HG03520 (cell line): Measurements from ENCODE around the gene SLC29A2.
A peak's percentile ranks its signal among the peaks of the same experiment; 100 is the strongest.

ENCODE experiments used
- ATAC-seq: cut with Tn5 transposase; IDR thresholded peaks from one replicate; pipeline ENCODE4 v1.9.1; 2021; ENCODE audit warnings: mild to moderate bottlenecking, moderate library complexity; ENCODE audit not compliant: unreplicated experiment

SLC29A2 gene, protein sequence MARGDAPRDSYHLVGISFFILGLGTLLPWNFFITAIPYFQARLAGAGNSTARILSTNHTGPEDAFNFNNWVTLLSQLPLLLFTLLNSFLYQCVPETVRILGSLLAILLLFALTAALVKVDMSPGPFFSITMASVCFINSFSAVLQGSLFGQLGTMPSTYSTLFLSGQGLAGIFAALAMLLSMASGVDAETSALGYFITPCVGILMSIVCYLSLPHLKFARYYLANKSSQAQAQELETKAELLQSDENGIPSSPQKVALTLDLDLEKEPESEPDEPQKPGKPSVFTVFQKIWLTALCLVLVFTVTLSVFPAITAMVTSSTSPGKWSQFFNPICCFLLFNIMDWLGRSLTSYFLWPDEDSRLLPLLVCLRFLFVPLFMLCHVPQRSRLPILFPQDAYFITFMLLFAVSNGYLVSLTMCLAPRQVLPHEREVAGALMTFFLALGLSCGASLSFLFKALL

GRCh38 chr11:66371627-66372415 lies at the start of gene SLC29A2:
SLC29A2 (minus strand) TSS chr11:66371760; CDS start chr11:66371591, 169 bp downstream.
- peak; percentile 50 for ATAC-seq

- ATAC-seq = no peak
These were observed 49.3 kb upstream of the SLC29A2 start, which contains the start of gene NPAS4 for GRCh38 chr11:66420671-66421476. NPAS4 (plus strand) TSS chr11:66421035; CDS start chr11:66421180, 145 bp downstream.

- no peak for ATAC-seq
These were observed 48.3 kb upstream of the SLC29A2 start for GRCh38 chr11:66419825-66420224.

- no peak for ATAC-seq
These were observed 47.4 kb upstream of the SLC29A2 start for GRCh38 chr11:66418986-66419308.

DNA sequence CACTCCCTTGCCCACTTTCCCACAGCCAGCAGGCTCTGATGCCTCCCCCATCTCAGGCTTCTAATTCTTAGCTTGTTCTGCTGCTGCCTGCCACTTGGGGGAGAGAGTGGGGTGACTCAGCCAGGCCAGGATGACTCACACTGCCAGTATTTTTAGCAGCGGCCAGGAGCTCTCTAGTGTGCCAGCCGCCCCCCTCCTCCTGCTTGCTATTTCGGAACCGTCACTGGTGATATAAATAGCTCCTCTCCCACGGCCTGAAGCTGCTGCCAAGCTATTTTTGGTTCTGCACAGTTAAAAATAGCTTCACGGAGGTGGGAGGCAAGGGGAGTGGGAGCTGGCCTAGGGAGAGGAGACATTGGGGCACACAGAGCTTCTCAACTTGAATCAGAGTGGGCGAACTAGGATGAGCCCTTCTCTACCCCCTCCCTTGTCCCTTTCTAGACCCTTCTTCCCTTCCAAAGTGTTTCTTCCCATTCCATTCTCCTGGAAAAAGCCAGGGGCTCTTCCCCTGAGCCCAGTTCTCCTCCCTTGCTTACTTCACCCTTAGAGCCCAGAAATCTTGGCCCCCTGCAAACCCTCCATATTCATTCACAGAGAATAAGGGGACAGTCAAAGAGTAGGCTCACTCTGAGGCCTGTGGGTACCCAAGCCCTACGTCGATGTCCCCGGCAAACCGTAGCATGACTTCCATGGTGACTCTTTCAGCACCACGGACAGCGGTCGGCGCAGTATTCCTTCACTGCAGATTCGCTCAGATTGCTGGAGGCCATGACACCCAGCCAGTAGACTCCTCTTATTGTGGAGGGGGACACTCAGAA lies 46.8 kb upstream of the SLC29A2 start:
- ATAC-seq = no peak

DNA sequence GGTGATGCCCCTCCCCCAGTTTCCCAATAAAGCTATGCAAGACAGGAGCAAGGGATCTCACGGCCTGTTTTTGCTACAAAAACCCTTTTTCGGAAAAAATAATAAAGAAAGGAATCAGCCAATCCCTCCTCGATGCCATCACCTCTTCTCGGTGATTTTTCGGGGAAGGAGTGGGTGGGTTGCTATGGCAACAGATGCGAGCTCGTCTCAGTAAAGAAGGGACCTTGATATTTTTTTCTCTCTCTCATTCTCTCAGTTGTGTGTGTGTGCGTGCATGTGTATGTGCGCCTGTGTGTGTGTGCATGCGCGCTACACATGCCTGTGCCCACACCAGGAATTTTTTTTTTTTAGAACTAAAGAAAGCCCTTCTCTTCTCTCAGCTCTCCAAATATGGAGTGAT lies 45.4 kb upstream of the SLC29A2 start:
- no peak for ATAC-seq

GRCh38 chr11:66415423-66415822 lies 43.9 kb upstream of the SLC29A2 start:
- no peak for ATAC-seq

GRCh38 chr11:66414120-66414934 lies 42.8 kb upstream of the SLC29A2 start:
- no peak for ATAC-seq

DNA sequence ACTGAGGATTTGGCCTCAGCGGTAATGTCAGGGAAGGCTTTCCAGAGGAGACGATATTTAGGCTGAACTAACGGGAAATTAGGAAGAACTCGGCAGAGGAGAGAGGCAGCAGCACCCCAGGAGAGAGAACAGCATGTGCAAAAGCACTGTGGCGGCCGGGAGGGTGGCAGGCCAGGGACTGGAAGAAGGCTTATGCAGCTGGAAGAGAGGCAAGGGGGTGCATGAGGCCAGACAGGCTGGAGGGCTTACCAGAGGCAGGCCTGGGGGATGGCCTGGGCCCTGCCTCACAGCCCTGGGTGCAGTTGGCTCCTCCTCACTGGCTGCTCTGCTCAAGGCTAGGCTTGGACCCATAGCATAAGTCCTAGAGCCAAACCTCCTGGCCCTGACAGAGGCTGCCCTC lies 41.6 kb upstream of the SLC29A2 start:
- ATAC-seq = no peak

- ATAC-seq = no peak
These were observed 40.5 kb upstream of the SLC29A2 start for GRCh38 chr11:66412110-66412509.

DNA sequence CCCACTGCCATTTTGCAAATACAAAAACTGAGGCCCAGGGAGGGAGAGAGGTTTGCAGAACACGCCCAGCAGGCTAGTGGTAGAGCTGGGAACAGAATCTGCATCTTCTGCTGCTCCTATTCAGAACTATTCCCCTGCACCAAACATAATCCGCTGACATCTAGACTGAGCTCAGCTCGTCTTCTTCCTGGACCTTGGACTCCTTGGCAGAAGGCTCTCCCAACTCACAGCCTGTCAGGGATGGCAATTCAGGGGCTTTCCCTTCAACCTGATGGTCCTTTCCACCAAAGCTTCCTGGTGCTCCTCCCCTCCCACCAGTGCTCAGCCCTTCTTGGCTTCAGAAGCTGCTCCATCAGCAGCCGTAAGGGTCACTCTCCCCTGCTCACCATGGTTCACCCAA lies 39.8 kb upstream of the SLC29A2 start:
- no peak for ATAC-seq

DNA sequence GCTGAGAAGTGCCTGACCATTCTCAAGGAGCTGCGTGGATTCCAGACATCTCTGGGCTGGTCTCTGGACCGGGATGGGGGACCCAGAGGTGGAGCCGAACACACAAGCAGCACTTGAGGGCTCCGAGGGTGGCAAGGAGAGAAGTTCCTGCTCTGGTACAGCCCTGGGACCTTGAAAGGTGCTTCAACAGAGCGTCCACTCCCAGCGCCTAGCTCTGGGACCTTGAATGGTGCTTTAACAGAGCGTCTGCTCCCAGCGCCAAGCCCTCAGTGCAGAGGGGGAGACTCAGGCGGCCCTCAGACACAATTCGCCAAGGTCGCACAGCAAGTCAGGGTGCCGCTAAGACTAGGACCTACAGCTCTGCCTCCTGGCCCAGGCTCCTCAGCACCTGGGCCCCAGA lies 38.6 kb upstream of the SLC29A2 start:
- ATAC-seq = no peak

DNA sequence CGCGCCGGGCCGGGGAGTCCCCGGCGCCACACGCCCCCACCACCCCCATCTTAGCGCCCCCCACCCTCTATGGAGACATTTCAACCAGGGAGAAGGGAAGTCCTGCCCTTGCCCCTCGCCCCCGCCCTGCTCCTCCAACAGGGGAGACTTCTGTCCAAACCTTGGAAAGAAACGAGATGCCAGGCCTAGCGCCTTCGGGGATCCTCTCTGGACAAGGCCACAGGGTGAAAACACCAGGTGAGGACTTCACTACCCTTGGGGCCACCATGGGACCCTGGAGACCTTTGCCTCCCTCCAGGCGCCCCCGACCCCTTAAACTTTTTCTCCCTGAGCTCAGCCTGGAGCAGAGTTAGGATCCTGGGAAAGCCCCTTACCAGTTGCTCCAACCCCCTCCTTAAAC lies 37.7 kb upstream of the SLC29A2 start:
- ATAC-seq = no peak

DNA sequence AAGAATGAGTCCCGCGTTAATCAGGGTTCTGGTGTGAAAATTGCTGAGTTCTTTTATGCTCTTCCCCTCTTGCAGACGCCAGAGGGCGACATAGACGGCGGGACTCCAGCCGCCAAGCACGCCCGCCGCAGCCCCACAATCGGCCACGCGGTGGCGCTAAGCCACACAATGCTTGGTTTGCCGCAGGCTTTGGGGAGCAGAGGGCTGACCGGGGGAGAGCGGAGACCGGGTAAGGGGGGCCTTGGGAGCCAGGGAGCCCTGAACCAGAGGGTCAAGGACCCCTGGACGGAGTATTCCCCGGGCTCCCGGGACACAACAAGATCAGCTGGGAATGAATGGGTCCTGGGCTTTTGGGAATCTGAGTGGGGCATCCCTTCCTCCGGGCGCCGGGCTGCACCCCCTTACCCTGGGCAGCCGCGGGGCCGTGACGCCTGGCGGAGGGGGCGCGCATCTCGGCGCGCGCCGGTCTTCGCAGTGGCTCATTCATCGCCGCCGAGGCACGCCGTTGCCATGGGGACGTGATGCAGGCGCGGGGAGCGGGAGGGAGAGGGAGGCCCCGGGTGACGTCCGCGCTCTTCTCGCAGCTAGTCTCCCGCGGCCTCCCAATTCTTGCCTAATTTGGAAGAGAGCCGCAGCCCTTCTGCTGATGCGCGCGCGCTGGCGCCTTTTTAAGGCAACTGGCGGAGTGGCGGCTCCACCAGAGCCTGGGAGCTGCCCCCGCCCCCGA lies 37.1 kb upstream of the SLC29A2 start:
- ATAC-seq = no peak

- no peak for ATAC-seq
These were observed 36.1 kb upstream of the SLC29A2 start for GRCh38 chr11:66407651-66408050.

DNA sequence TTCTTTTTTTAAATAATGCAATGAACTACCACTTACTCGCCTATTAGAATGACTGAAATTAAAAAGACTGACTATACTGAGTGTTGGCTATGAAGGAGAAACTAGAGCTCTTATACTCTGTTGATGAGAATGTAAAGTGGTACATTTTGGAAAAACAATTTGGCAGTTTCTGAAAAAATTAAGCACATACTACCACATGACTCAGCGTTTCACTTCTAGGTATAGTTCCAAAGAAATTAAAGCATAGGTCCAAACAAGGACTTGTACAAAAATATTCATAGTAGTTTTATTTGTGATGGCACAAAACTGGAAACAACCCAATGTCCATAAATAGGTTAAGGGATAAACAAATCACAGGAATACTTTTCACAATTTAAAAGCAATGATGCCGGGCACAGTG lies 22.4 kb upstream of the SLC29A2 start:
- no peak for ATAC-seq

DNA sequence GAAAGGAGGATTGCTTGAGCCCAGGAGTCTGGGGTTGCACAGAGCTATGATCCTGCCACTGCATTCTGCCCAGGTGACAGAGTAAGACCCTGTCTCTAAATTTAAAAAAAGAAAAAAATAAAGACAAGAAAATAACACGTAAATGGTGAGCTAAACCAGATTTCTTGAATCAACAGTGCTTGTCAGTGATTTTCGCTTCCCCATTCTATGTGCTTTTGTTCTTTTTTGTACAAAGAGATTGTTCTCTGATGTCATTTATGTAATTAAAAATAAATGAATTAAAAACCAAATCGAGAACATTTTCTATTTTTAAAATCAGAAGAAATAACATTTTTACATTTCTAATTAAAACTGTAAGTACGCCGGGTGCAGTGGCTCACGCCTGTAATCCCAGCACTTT lies 19.8 kb upstream of the SLC29A2 start:
- ATAC-seq = no peak

- no peak for ATAC-seq
These were observed 17.3 kb upstream of the SLC29A2 start for GRCh38 chr11:66388780-66389386.
